GM12878 (cell line): ENCODE measurements around the gene PCDHGC4. TPM values are rescaled to one million over a fixed set of nuclear protein-coding genes. Genes with fewer than 3 reads are reported as not detected.

Experiments
- BCL11A ChIP-seq: IDR thresholded peaks from 2 replicates; pipeline ENCODE4 v1.6.1; 2011; ENCODE audit warnings: low read depth, low read length
- DPF2 ChIP-seq: fragments of 450-650 bp; IDR thresholded peaks from 2 replicates; pipeline ENCODE4 v1.6.1; 2017; ENCODE audit warnings: mild to moderate bottlenecking
- EP300 ChIP-seq, 2 experiments: fragments of 150-350 bp in 1 of 2; IDR thresholded peaks; 2 replicates each; pipeline ENCODE4 v1.6.1; 2011 to 2012; ENCODE audit warnings: low read depth in 2 of 2, low read length in 2 of 2, borderline replicate concordance in 1 of 2, improper control_type of control experiment in 1 of 2, inconsistent platforms in 1 of 2; ENCODE audit not compliant: control insufficient read depth in 1 of 2
- HDAC6 ChIP-seq: fragments of 200-600 bp; sonication (generic); IDR thresholded peaks from one replicate; pipeline ENCODE4 v1.8.0; 2017; ENCODE audit warnings: antibody characterized with exemption; ENCODE audit not compliant: unreplicated experiment
- IKZF1 ChIP-seq: fragments of 450-650 bp; conservative IDR thresholded peaks from 2 replicates; pipeline ENCODE4 v1.6.1; 2017; ENCODE audit warnings: antibody characterized with exemption, mild to moderate bottlenecking
- IKZF2 ChIP-seq, 2 experiments: fragments of 450-650 bp; IDR thresholded peaks; 2 replicates each; pipeline ENCODE4 v1.6.1; 2017; ENCODE audit warnings: mild to moderate bottlenecking in 2 of 2, moderate library complexity in 2 of 2
- MEF2B ChIP-seq: fragments of 450-650 bp; IDR thresholded peaks from 2 replicates; pipeline ENCODE4 v1.6.1; 2018; ENCODE audit warnings: mild to moderate bottlenecking, moderate library complexity; ENCODE audit not compliant: partially characterized antibody, poor library complexity, severe bottlenecking
- NR2F1 ChIP-seq: fragments of 450-650 bp; conservative IDR thresholded peaks from 2 replicates; pipeline ENCODE4 v1.6.1; 2017; ENCODE audit warnings: mild to moderate bottlenecking
- PAX8 ChIP-seq: fragments of 450-650 bp; IDR thresholded peaks from 2 replicates; pipeline ENCODE4 v1.6.1; 2017; ENCODE audit warnings: mild to moderate bottlenecking, moderate library complexity
- POU2F2 ChIP-seq: IDR thresholded peaks from 3 replicates; pipeline ENCODE4 v1.6.1; 2011; ENCODE audit warnings: low read depth, mild to moderate bottlenecking, low read length, borderline replicate concordance
- SIN3A ChIP-seq: IDR thresholded peaks from 2 replicates; pipeline ENCODE4 v1.6.1; 2012; ENCODE audit warnings: low read depth, low read length, improper control_type of control experiment
- SRF ChIP-seq, 2 experiments: IDR thresholded peaks; 2 replicates each; pipeline ENCODE4 v1.6.1; 2011; ENCODE audit warnings: low read depth in 2 of 2, low read length in 2 of 2, mild to moderate bottlenecking in 1 of 2, moderate library complexity in 1 of 2
- TCF12 ChIP-seq: IDR thresholded peaks from 2 replicates; pipeline ENCODE4 v1.6.1; 2011; ENCODE audit warnings: low read depth, mild to moderate bottlenecking, low read length
- YY1 ChIP-seq: IDR thresholded peaks from 2 replicates; pipeline ENCODE4 v1.6.1; 2011; ENCODE audit warnings: low read depth, mild to moderate bottlenecking, low read length
- ZBED1 ChIP-seq: IDR thresholded peaks from 2 replicates; pipeline ENCODE4 v1.6.1; 2016; ENCODE audit warnings: borderline replicate concordance
- ZNF622 ChIP-seq: fragments of 450-650 bp; IDR thresholded peaks from 2 replicates; pipeline ENCODE4 v1.6.1; 2017; ENCODE audit warnings: mild to moderate bottlenecking, inconsistent platforms
- ZZZ3 ChIP-seq: IDR thresholded peaks from 2 replicates; pipeline ENCODE4 v1.6.1; 2011; ENCODE audit warnings: low read depth; ENCODE audit not compliant: control insufficient read depth, insufficient read length
- polyA plus RNA-seq, 11 experiments: library from polyadenylated mRNA; depleted of rRNA in 4 of 11; unstranded in 6 of 11; stranded (reverse) in 5 of 11; fragments of >200 nt; fragmentation: Nextera tagmentation in 4 of 11; fragmentation: Illumina TruSeq in 1 of 11; extraction: Ambion mirVana in 4 of 11; extraction: Trizol in 1 of 11; gene quantifications; 1 replicate in 1 of 11; 2 replicates in 10 of 11; pipeline versions ENCODE4 v1.2.1 to v1.2.3, GENCODE V29; 2011 to 2016; ENCODE audit warnings: inconsistent platforms in 2 of 11, missing spikeins in 2 of 11, low read depth in 1 of 11
- total RNA-seq, 4 experiments: library from RNA; depleted of rRNA in 3 of 4; stranded (reverse); fragments of >200 nt in 3 of 4; fragmentation: Illumina TruSeq in 1 of 4; extraction: Trizol in 1 of 4; gene quantifications; 2 replicates each; pipeline versions ENCODE4 v1.2.1 to v1.2.3, GENCODE V29; 2013 to 2021
- TF ChIP-seq, protein P1 (sequence below): fragments of 450-650 bp; IDR thresholded peaks from 2 replicates; pipeline ENCODE4 v1.6.1; 2017; ENCODE audit warnings: mild to moderate bottlenecking, moderate library complexity
- TF ChIP-seq, protein P2 (sequence below): IDR thresholded peaks from 2 replicates; pipeline ENCODE4 v1.6.1; 2012; ENCODE audit warnings: low read depth, low read length, improper control_type of control experiment

Gene PCDHGC4
- total and polyA plus RNA-seq, 10 of the 15 experiments (the other 5 are each of a cell fraction or from before 2014, with no cell fraction given), result 0.04 to 1.2 (median 0.52) TPM

DNA sequence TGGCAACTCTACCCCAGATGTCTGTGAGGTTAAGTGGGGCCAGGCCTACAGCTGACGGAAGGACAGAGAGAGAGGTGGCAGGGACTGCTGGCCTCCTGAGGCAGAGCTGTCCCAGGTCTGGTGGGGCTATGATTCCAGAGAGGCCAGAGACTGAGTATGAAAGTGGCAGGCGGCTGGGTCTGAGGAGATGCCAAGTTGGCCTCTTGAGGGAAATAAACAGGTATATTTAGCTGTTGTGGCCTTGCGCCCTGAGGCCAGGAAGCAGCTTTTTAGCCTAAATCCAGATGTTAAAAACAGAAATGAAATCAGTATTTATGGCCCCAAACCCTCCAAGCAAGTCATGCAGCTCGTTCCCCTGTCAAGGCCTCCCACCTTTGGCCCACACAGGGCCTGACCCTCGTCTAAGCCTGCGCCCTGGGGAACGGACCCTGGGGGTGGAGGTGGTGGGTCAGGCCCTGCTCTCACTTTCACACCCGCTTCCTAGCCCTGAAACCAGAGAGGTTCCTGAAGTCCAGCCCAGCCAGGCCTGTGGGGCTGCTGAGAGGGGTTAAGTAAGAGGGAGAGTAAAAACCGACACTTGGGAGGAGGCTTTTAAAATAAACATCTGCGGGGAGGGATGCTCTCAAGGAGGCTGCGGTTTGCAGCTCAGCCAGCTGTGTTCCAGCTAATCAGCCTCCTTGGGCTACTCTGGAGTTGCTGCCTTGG lies 22.7 kb downstream of the PCDHGC4 start (continued):
- TF ChIP-seq ZBED1 (peak; percentile 60; the same call in 1 of the 2 replicates), YY1 (peak; percentile 19; the same call in 1 of the 2 replicates), ZZZ3 (no peak), MEF2B (peak; percentile 67), SIN3A (0 out of 2 replicates have a peak, but pooled peaks have one; percentile 50), DPF2 (0 out of 2 replicates have a peak, but pooled peaks have one; percentile 40), BCL11A (0 out of 2 replicates have a peak, but pooled peaks have one; percentile 9), HDAC6 (no peak), IKZF2 (IDR thresholded peaks at IDR 0.05) (peak; percentile 47 to 52; a peak in 3 of 4 replicates), ZNF622 (no peak), IKZF1 (peak; percentile 81), NR2F1 (peak; percentile 95), TCF12 (peak; percentile 16; the same call in 1 of the 2 replicates), PAX8 (no peak), POU2F2 (0 out of 3 replicates have a peak, but pooled peaks have one; percentile 31), SRF (IDR thresholded peaks at IDR 0.05; ENCODE audit: low read depth in 2 of 2, low read length in 2 of 2) (no peak), EP300 (IDR thresholded peaks at IDR 0.05; ENCODE audit: borderline replicate concordance in 1 of 2, control insufficient read depth in 1 of 2, low read depth in 2 of 2, low read length in 2 of 2) (peak in 1 of 2 experiments; percentile 34; a peak in 1 of 4 replicates)
- TF ChIP-seq, protein P1, sequence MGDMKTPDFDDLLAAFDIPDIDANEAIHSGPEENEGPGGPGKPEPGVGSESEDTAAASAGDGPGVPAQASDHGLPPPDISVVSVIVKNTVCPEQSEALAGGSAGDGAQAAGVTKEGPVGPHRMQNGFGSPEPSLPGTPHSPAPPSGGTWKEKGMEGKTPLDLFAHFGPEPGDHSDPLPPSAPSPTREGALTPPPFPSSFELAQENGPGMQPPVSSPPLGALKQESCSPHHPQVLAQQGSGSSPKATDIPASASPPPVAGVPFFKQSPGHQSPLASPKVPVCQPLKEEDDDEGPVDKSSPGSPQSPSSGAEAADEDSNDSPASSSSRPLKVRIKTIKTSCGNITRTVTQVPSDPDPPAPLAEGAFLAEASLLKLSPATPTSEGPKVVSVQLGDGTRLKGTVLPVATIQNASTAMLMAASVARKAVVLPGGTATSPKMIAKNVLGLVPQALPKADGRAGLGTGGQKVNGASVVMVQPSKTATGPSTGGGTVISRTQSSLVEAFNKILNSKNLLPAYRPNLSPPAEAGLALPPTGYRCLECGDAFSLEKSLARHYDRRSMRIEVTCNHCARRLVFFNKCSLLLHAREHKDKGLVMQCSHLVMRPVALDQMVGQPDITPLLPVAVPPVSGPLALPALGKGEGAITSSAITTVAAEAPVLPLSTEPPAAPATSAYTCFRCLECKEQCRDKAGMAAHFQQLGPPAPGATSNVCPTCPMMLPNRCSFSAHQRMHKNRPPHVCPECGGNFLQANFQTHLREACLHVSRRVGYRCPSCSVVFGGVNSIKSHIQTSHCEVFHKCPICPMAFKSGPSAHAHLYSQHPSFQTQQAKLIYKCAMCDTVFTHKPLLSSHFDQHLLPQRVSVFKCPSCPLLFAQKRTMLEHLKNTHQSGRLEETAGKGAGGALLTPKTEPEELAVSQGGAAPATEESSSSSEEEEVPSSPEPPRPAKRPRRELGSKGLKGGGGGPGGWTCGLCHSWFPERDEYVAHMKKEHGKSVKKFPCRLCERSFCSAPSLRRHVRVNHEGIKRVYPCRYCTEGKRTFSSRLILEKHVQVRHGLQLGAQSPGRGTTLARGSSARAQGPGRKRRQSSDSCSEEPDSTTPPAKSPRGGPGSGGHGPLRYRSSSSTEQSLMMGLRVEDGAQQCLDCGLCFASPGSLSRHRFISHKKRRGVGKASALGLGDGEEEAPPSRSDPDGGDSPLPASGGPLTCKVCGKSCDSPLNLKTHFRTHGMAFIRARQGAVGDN, result 0 out of 2 replicates have a peak, but pooled peaks have one; percentile 40
- TF ChIP-seq, protein P2, sequence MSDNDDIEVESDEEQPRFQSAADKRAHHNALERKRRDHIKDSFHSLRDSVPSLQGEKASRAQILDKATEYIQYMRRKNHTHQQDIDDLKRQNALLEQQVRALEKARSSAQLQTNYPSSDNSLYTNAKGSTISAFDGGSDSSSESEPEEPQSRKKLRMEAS, result 0 out of 2 replicates have a peak, but pooled peaks have one; percentile 13
